GM12891 (cell line): Measurements from ENCODE around the gene TTL.

ENCODE experiments used
- DNase-seq: peaks from one replicate; pipeline ENCODE4 v3.0.0; 2011; ENCODE audit warnings: low spot score; ENCODE audit not compliant: insufficient read length
- FAIRE-seq: peaks from 2 replicates; lab custom pipeline; 2011; peaks lifted over from hg19 to GRCh38; lab: Jason Lieb, UNC
- PAX5 ChIP-seq: IDR thresholded peaks from 2 replicates; pipeline ENCODE4 v1.6.1; 2011; ENCODE audit warnings: low read length, moderate library complexity, mild to moderate bottlenecking; ENCODE audit not compliant: insufficient read depth, severe bottlenecking
- POLR2A ChIP-seq: IDR thresholded peaks from 2 replicates; pipeline ENCODE4 v1.6.1; 2011; ENCODE audit warnings: low read depth, low read length, control low read depth
- POLR2AphosphoS5 ChIP-seq: IDR thresholded peaks from 2 replicates; pipeline ENCODE4 v1.6.1; 2011; ENCODE audit warnings: low read depth, low read length, control low read depth
- POU2F2 ChIP-seq: IDR thresholded peaks from 2 replicates; pipeline ENCODE4 v1.6.1; 2011; ENCODE audit warnings: low read depth, mild to moderate bottlenecking, control low read depth, low read length, moderate library complexity
- SPI1 ChIP-seq: IDR thresholded peaks from 2 replicates; pipeline ENCODE4 v1.6.1; 2011; ENCODE audit warnings: low read depth, low read length, control low read depth
- TAF1 ChIP-seq: IDR thresholded peaks from 2 replicates; pipeline ENCODE4 v1.6.1; 2011; ENCODE audit warnings: low read depth, low read length, control low read depth

Gene TTL

GRCh38 chr2:112480530-112481049 lies 1.4 kb upstream of the TTL start:
- FAIRE-seq (peak; percentile 23), DNase-seq (peak; percentile 35)
- no peak for TF ChIP-seq POLR2A
- TF ChIP-seq POU2F2: no peak
- no peak for TF ChIP-seq SPI1
- TF ChIP-seq PAX5: no peak
- no peak for TF ChIP-seq POLR2AphosphoS5
- no peak for TF ChIP-seq TAF1

GRCh38 chr2:112481050-112481527 lies 867 bp upstream of the TTL start:
- FAIRE-seq (peak; percentile 90), DNase-seq (peak; percentile 78)
- no peak for TF ChIP-seq POLR2A
- TF ChIP-seq POLR2AphosphoS5: no peak
- no peak for TF ChIP-seq TAF1
- TF ChIP-seq POU2F2: 0 out of 2 replicates have a peak, but pooled peaks have one; percentile 38
- no peak for TF ChIP-seq SPI1

GRCh38 chr2:112482309-112483041 lies 519 bp downstream of the TTL start:
- FAIRE-seq (no peak), DNase-seq (peak; percentile 21)
- TF ChIP-seq POLR2A (no peak), PAX5 (no peak), SPI1 (no peak), POLR2AphosphoS5 (no peak), TAF1 (no peak), POU2F2 (no peak)

- TF ChIP-seq TAF1 (no peak), POLR2A (no peak), POU2F2 (no peak), SPI1 (no peak)
- peak; percentile 35 for FAIRE-seq
These were observed 1.1 kb downstream of the TTL start for GRCh38 chr2:112483042-112483473.

GRCh38 chr2:112483831-112484230 lies 1.9 kb downstream of the TTL start:
- no peak for DNase-seq
- no peak for FAIRE-seq
- TF ChIP-seq POU2F2 (no peak), SPI1 (0 out of 2 replicates have a peak, but pooled peaks have one; percentile 7)

More at GRCh38 chr2:112483042-112483473, 1.1 kb downstream of the TTL start:
- no peak for DNase-seq

GRCh38 chr2:112485849-112486248 lies 3.9 kb downstream of the TTL start:
- TF ChIP-seq SPI1: no peak
- no peak for TF ChIP-seq POU2F2
- no peak for TF ChIP-seq PAX5
- no peak for TF ChIP-seq POLR2AphosphoS5
- no peak for TF ChIP-seq TAF1
- no peak for TF ChIP-seq POLR2A
- no peak for DNase-seq
- no peak for FAIRE-seq

- TF ChIP-seq TAF1 (no peak), POLR2AphosphoS5 (no peak), PAX5 (no peak), POLR2A (no peak), SPI1 (no peak), POU2F2 (no peak)
- no peak for DNase-seq
- FAIRE-seq: no peak
These were observed 4.9 kb downstream of the TTL start for GRCh38 chr2:112486895-112487294.

- TF ChIP-seq POU2F2 (no peak), POLR2AphosphoS5 (no peak), PAX5 (no peak), POLR2A (no peak), TAF1 (no peak), SPI1 (no peak)
- FAIRE-seq (no peak), DNase-seq (no peak)
These were observed 5.5 kb downstream of the TTL start for GRCh38 chr2:112487444-112487961.

GRCh38 chr2:112488201-112488600 lies 6.2 kb downstream of the TTL start:
- FAIRE-seq (no peak), DNase-seq (no peak)
- no peak for TF ChIP-seq TAF1
- TF ChIP-seq POLR2A: no peak
- TF ChIP-seq SPI1: no peak
- TF ChIP-seq POLR2AphosphoS5: no peak
- TF ChIP-seq POU2F2: no peak
- no peak for TF ChIP-seq PAX5

- FAIRE-seq (no peak), DNase-seq (no peak)
- TF ChIP-seq POLR2AphosphoS5 (no peak), POLR2A (no peak), SPI1 (no peak), PAX5 (no peak), POU2F2 (no peak), TAF1 (no peak)
These were observed 10.0 kb downstream of the TTL start for GRCh38 chr2:112491946-112492345.
